Vagina (tissue), 2 donors: ENCODE data around the gene TMOD3.

Experiments used
- CTCF ChIP-seq, 3 experiments: fragments of 450-650 bp in 2 of 3; fragments of 200-600 bp in 1 of 3; sonication (generic) in 1 of 3; IDR thresholded peaks; one replicate each; pipeline ENCODE4 v1.5.1; 2017 to 2019; ENCODE audit warnings: antibody characterized with exemption in 3 of 3, mild to moderate bottlenecking in 2 of 3, moderate library complexity in 2 of 3
- POLR2A ChIP-seq, 2 donors: fragments of 450-650 bp; IDR thresholded peaks; one replicate each; pipeline ENCODE4 v1.6.1; 2017; ENCODE audit warnings: antibody characterized with exemption in 2 of 2, mild to moderate bottlenecking in 2 of 2, moderate library complexity in 2 of 2

GRCh38 chr15:51866161-51866560, 36.7 kb downstream of the TMOD3 start:
- no peak for TF ChIP-seq CTCF (IDR thresholded peaks at IDR 0.05)
- TF ChIP-seq POLR2A (IDR thresholded peaks at IDR 0.05) = no peak
